ENCODE results near the gene GPC5.
"Not testable (repeated sequence)": the region's sequence is repeated elsewhere in the genome, so short reads cannot be mapped to it uniquely, and the experiment has no call there.

GPC5 gene

DNA sequence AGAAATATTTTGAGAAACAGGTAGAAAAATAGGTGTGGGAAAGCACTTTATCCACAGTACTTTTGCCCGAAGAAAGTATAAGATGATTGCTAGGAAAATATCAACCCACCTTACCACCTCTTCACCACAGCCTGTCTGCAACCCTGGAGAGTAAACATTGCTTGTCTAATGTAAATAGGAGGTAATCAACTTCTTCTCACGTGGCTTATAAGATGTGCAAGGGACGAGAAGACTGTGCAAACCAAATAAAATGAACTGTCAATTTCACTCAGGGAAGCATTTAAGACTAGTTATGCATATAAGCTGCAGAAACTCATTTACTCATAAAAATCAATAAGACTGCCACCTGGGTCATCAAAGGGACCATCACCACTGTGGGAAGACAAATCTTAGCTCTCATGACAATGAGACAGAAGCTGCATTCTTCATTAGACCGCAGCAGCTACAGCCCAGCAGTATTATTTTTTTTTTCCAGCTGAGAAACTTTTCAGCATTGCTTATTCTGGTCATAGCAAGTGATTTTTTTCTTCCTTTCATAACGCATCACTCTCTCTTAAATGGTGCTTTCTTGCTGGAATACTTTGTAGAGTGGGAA is 1020.5 kb downstream of the GPC5 start:
- DNase-seq, result no peak

DNA sequence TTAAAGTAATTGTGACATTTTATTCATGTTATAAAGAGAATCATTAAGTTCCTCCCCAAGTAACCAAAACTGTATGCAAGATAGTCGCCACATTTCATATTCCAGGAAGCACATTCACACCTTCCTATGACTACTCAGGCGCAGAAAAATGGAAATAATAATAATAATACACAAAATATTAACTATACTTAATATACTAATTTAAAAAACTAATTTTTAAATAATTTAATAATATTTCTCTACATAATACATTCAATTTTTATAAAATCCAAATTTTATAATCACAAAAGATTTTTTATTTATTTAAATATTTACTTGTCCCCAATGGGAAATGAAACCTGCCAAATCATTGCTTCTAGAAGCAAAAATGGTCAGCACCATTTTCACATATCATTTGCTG is 1030.8 kb downstream of the GPC5 start:
- DNase-seq, result no peak

DNA sequence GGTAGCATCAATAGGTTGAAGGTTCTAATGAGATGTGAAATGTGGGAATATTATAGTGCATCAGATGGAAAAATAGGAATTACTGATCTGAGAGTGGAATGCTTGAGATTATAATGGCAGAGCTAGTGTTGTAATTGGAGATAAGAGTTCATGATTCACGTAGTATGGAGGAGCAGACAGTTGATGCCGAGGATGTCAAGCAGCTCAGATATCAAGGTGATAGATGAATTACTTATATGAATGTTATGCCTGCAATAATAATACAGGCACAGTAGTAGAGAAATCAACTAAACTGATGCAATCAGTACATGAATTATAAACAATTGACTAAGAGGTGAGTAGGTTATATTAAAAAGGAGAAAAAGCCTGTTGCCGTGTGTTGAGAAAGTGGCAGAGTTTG is 1035.0 kb downstream of the GPC5 start:
- no peak for DNase-seq

GRCh38 chr13:92433963-92434362 is 1035.5 kb downstream of the GPC5 start:
- no peak for DNase-seq

DNA sequence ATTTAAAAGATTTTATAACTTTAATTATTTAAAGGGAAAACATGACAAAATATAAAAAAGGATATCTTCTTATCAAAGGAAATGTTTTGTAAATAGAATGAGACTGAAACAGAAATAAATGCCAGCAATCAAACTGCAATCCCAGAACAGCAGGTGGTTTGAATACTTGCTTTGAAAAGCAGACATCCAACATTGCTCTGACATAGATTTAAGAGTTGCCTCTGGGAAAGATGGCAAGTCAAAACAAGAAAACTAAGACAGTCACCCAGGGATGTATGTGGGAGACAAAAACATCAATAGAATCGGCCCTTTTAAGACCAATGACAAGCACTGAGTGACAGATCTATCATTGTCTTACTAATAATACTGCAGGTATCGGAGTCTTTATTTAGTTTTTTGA is 1038.5 kb downstream of the GPC5 start:
- DNase-seq, result no peak

DNA sequence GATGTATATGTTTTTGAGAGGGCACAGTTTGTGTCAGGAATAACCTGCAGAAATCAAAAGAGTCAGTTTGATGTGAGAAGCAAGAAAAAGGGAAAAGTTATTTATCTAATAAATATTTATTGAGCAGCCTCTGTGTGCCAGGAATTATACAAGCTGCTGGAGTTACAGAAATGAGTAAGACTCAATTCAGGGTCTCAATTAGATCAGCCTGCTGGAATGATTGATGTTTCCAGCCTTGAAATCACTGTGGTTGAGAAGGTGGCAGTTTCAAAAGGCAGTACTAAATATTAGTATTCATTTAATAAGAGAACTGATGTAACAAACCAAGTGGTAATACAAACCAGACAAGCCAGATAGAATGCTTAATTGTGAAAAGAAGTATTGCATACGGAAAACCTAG is 1045.8 kb downstream of the GPC5 start:
- no peak for DNase-seq

- DNase-seq, result no peak
Observed at GRCh38 chr13:92451060-92451459, 1052.6 kb downstream of the GPC5 start.

DNA sequence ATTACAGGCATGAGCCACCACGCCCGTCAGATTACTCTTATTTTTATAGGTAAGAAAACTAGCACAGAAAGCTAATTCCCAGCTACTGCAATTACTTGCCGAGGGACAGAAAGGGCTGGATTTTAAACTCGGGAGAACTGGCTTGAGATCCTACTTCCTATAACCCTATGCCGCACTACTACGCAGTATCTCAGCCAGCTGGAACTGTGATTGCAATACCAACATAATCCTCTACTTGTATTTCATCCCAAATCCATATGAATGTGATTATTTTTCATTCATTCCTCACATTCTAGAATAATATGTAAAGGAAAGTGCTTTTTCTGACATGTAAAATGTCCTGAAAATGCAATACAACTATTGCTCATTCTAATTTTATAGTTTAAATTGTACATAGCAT is 1054.4 kb downstream of the GPC5 start:
- DNase-seq, result no peak

- no peak for DNase-seq
Observed at GRCh38 chr13:92459306-92459705, 1060.9 kb downstream of the GPC5 start.

DNA sequence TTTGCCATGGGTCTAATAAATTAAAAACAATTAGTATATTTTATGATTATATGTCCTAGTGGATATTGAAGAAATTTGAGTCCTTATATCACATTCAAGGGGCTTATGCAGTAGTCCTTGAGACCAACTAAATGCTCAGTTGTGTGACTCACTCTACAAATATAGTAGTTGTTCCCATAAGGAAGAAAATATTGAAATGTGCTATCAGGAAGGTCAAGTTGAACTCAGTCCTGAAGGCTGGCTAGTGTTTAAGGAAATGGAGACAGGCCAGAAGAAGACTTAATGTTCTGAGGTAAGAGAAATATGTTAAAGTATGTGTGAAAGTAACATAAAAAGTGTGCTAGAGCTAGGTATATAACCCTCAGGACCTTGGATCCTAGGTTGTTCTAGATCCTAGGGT is 1062.1 kb downstream of the GPC5 start:
- DNase-seq, result no peak

DNA sequence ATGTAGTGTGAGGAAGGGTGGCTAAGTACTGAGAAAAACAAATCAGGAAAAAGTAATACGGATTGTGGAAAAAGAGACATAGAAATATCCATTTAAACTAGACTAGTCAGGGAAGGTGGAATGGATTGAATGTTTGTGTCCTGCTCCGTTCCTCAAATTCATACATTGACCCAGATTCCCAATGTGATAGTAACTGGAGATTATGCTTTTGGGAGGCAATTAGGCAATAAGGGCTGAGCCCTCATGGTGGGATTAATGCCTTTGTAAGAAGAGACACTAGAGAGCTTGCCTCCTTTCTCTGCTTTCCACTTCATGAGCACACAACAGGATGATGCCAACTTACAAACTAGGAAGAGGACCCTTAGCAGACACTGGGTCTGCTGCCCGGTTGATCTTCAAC is 1063.0 kb downstream of the GPC5 start:
- no peak for DNase-seq

- no peak for DNase-seq
Observed at GRCh38 chr13:92461831-92462230, 1063.4 kb downstream of the GPC5 start.

DNA sequence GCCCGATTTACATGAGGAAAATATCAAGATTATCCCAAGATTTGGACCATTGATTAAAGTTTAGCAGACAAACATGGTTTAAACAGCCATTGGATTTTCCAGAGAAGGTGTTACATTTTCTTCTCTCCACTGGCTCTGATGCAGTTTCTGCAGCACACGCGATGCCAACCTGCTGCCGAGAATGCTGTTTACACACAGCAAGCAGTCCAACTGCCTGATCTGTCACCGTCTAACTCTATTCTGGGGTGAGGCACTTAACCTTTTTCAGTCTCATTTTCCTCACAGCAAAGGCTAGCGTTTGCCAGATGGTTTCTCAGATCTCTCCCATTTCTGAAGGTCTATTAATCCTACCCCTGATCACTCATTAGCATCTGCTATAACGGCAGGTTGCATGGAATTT is 1064.7 kb downstream of the GPC5 start:
- DNase-seq, result no peak

DNA sequence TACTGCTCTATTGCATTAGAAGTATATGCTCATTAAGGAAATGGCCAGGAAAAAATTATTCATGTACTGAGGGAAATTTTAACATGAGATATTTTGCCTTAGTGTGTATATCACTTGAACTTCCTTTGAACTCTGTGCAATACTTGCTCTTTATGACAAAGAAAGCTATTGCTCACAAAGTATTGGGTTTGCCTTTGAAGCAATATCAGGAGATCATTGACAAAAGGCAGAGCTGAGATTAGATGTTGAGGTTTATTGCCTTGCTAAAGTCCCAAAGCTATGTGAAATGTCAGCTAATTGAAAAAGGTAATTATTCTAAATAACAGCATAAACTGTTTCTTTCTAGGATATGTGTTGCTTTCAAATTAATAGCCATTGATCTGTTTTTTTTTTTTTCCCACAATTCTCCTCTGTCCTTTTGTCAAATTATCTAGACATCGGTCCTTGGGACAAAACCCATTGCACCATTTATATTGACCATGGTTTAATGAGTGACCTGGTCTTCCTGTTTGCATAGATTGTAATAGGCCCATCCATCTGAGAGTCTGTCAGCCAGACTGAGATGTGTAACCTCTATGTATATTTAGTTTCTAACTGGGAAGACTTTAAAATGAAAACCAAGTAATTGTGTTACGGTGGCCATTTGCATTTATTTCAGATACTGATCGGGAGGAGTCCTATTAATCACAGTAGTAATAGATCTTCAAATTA is 1075.5 kb downstream of the GPC5 start:
- DNase-seq, result no peak

DNA sequence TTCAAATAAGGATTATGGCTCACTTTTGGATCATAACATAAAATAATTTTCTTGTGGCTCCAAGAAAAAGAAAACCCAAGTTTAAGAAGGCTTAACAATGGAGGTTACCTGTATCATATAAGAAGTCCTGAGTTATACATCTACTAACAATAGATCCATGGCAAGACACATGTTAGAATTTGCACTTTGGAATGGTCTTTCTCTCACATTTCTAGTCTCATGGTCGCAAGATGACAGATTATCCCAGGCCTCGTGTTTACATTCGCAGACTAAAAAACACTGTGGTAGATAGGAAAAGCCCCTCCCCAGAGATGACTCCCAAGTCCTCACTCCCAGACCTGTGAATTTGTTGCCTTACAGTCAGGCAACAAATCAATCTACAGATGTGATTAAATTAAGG is 1082.0 kb downstream of the GPC5 start:
- no peak for DNase-seq

GRCh38 chr13:92482790-92483189 is 1084.4 kb downstream of the GPC5 start:
- DNase-seq, result not testable (repeated sequence)

DNA sequence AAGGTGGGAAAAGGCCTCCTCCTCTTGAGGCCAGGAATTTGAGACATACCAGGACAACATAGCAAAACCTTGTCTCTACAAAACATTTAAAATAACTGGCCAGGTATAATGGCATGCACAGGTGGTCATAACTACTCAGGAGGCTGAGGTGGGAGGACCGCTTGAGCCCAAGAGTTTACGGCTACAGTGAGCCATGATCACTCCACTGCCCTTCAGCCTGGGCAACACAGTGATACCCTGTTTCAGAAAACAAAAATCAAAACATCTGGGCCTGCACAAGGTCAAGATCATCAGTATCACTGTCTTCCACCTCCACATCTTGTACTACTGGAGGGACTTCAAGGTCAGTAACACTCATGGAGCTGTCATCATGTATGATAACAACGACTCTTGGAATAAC is 1085.5 kb downstream of the GPC5 start:
- no peak for DNase-seq

- no peak for DNase-seq
Observed at GRCh38 chr13:92487238-92487637, 1088.8 kb downstream of the GPC5 start.

- DNase-seq, result no peak
Observed at GRCh38 chr13:92488249-92488852, 1089.9 kb downstream of the GPC5 start.

- DNase-seq, result no peak
Observed at GRCh38 chr13:92491839-92492238, 1093.4 kb downstream of the GPC5 start.

GRCh38 chr13:92494915-92495314 is 1096.5 kb downstream of the GPC5 start:
- no peak for DNase-seq

- no peak for DNase-seq
Observed at GRCh38 chr13:92500192-92500591, 1101.8 kb downstream of the GPC5 start.

DNA sequence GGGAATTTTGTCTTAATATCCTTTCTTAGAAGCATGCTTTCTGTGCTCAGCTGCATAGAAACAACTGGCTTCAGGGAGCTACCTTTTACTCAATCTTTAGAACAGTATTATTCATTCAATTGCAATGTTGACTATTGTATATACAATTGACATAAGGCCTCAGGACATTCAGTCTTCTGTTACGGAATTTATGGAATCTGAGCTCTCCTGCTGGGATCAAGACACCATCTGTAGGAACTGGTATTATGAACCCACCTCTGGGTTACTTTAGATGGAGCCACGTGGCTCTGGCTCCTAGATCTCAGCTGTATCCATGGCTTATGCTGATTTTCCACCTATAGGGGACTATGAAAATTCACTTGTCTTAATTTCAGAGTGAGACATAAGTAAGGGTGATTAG is 1112.0 kb downstream of the GPC5 start:
- DNase-seq, result no peak

- no peak for DNase-seq
Observed at GRCh38 chr13:92512852-92513251, 1114.4 kb downstream of the GPC5 start.

DNA sequence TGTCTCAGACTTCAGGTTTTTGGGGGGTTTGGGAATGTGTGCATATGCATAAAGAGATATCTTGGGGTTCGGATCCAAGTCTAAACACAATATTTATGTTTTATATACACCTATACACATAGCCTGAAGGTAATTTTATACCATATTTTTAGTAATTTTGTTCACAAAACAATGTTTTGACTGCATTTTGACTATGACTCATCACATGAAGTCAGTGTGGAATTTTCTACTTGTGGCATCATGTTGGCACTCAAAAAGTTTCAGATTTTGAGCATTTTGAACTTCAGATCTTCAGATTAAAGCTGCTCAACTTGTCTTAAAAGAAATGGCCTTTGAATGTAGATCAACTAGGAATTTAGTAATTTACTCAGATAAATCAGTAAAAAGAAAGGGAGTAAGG is 1115.3 kb downstream of the GPC5 start:
- no peak for DNase-seq
